HEK293 (cell line): Measurements from ENCODE around the gene KCNIP2.

Source experiments
- ATF2 ChIP-seq: fragments of 450-650 bp; formaldehyde crosslinking; IDR thresholded peaks from 2 replicates; pipeline ENCODE4 v1.5.1; 2016; ENCODE audit warnings: missing biosample characterization, missing genetic modification characterization, low read depth
- KLF1 ChIP-seq: fragments of 450-650 bp; formaldehyde crosslinking; IDR thresholded peaks from 2 replicates; pipeline ENCODE4 v1.5.1; 2016; ENCODE audit warnings: missing biosample characterization, missing genetic modification characterization
- KLF7 ChIP-seq: fragments of 450-650 bp; formaldehyde crosslinking; IDR thresholded peaks from 2 replicates; pipeline ENCODE4 v1.5.1; 2016; ENCODE audit warnings: missing biosample characterization, missing genetic modification characterization, borderline replicate concordance
- MYNN ChIP-seq: fragments of 450-650 bp; formaldehyde crosslinking; IDR thresholded peaks from 2 replicates; pipeline ENCODE4 v1.5.1; 2016; ENCODE audit warnings: missing biosample characterization, missing genetic modification characterization, borderline replicate concordance
- RBAK ChIP-seq: fragments of 450-650 bp; formaldehyde crosslinking; IDR thresholded peaks from 2 replicates; pipeline ENCODE4 v1.5.1; 2016; ENCODE audit warnings: missing biosample characterization, missing genetic modification characterization
- SCRT2 ChIP-seq: fragments of 450-650 bp; formaldehyde crosslinking; IDR thresholded peaks from 2 replicates; pipeline ENCODE4 v1.5.1; 2016; ENCODE audit warnings: missing biosample characterization, missing genetic modification characterization
- SP2 ChIP-seq: fragments of 450-650 bp; formaldehyde crosslinking; IDR thresholded peaks from 2 replicates; pipeline ENCODE4 v1.5.1; 2016; ENCODE audit warnings: missing biosample characterization, missing genetic modification characterization
- SP7 ChIP-seq: fragments of 450-650 bp; formaldehyde crosslinking; IDR thresholded peaks from 2 replicates; pipeline ENCODE4 v1.5.1; 2016; ENCODE audit warnings: missing biosample characterization, missing genetic modification characterization
- ZEB2 ChIP-seq: fragments of 450-650 bp; formaldehyde crosslinking; IDR thresholded peaks from 2 replicates; pipeline ENCODE4 v1.5.1; 2016; ENCODE audit warnings: missing biosample characterization, missing genetic modification characterization
- ZFP37 ChIP-seq: fragments of 450-650 bp; formaldehyde crosslinking; IDR thresholded peaks from 2 replicates; pipeline ENCODE4 v1.5.1; 2016; ENCODE audit warnings: missing biosample characterization, missing genetic modification characterization
- ZNF10 ChIP-seq: fragments of 450-650 bp; formaldehyde crosslinking; IDR thresholded peaks from 2 replicates; pipeline ENCODE4 v1.5.1; 2017; ENCODE audit warnings: missing biosample characterization, missing genetic modification characterization
- ZNF155 ChIP-seq: fragments of 450-650 bp; formaldehyde crosslinking; IDR thresholded peaks from 2 replicates; pipeline ENCODE4 v1.5.1; 2016; ENCODE audit warnings: missing biosample characterization, missing genetic modification characterization
- ZNF18 ChIP-seq: fragments of 450-650 bp; formaldehyde crosslinking; IDR thresholded peaks from 2 replicates; pipeline ENCODE4 v1.5.1; 2016; ENCODE audit warnings: missing biosample characterization, missing genetic modification characterization
- ZNF2 ChIP-seq: fragments of 450-650 bp; formaldehyde crosslinking; IDR thresholded peaks from 2 replicates; pipeline ENCODE4 v1.5.1; 2016; ENCODE audit warnings: missing biosample characterization, missing genetic modification characterization
- ZNF239 ChIP-seq: fragments of 450-650 bp; formaldehyde crosslinking; IDR thresholded peaks from 2 replicates; pipeline ENCODE4 v1.5.1; 2016; ENCODE audit warnings: missing biosample characterization, missing genetic modification characterization
- ZNF266 ChIP-seq: fragments of 450-650 bp; formaldehyde crosslinking; IDR thresholded peaks from 2 replicates; pipeline ENCODE4 v1.5.1; 2016; ENCODE audit warnings: missing biosample characterization, missing genetic modification characterization, low read depth
- ZNF394 ChIP-seq: fragments of 450-650 bp; formaldehyde crosslinking; IDR thresholded peaks from 2 replicates; pipeline ENCODE4 v1.5.1; 2016; ENCODE audit warnings: missing biosample characterization, missing genetic modification characterization, mild to moderate bottlenecking, moderate library complexity, borderline replicate concordance
- ZNF398 ChIP-seq: fragments of 450-650 bp; formaldehyde crosslinking; IDR thresholded peaks from 2 replicates; pipeline ENCODE4 v1.5.1; 2017; ENCODE audit warnings: missing biosample characterization, missing genetic modification characterization
- ZNF404 ChIP-seq: fragments of 450-650 bp; formaldehyde crosslinking; IDR thresholded peaks from 2 replicates; pipeline ENCODE4 v1.5.1; 2017; ENCODE audit warnings: missing biosample characterization, missing genetic modification characterization
- ZNF423 ChIP-seq: fragments of 450-650 bp; formaldehyde crosslinking; IDR thresholded peaks from 2 replicates; pipeline ENCODE4 v1.5.1; 2016; ENCODE audit warnings: missing biosample characterization, missing genetic modification characterization
- ZNF501 ChIP-seq: fragments of 450-650 bp; formaldehyde crosslinking; IDR thresholded peaks from 2 replicates; pipeline ENCODE4 v1.5.1; 2016; ENCODE audit warnings: missing biosample characterization, missing genetic modification characterization
- ZNF555 ChIP-seq: fragments of 450-650 bp; formaldehyde crosslinking; conservative IDR thresholded peaks from 2 replicates; pipeline ENCODE4 v1.5.1; 2017; ENCODE audit warnings: missing biosample characterization, mild to moderate bottlenecking, missing genetic modification characterization, inconsistent platforms
- ZNF561 ChIP-seq: fragments of 450-650 bp; IDR thresholded peaks from 2 replicates; pipeline ENCODE4 v1.5.1; 2018; ENCODE audit warnings: missing biosample characterization, missing genetic modification characterization, borderline replicate concordance
- ZNF658 ChIP-seq: fragments of 450-650 bp; formaldehyde crosslinking; IDR thresholded peaks from 2 replicates; pipeline ENCODE4; 2016; ENCODE audit warnings: missing biosample characterization, missing genetic modification characterization
- ZNF785 ChIP-seq: fragments of 450-650 bp; formaldehyde crosslinking; IDR thresholded peaks from 2 replicates; pipeline ENCODE4 v1.5.1; 2016; ENCODE audit warnings: missing biosample characterization, missing genetic modification characterization
- ZNF791 ChIP-seq: fragments of 450-650 bp; formaldehyde crosslinking; IDR thresholded peaks from 2 replicates; pipeline ENCODE4 v1.5.1; 2016; ENCODE audit warnings: missing biosample characterization, missing genetic modification characterization
- ZNF837 ChIP-seq: fragments of 450-650 bp; formaldehyde crosslinking; IDR thresholded peaks from 2 replicates; pipeline ENCODE4 v1.5.1; 2016; ENCODE audit warnings: missing biosample characterization, missing genetic modification characterization
- TF ChIP-seq, protein P1 (sequence below): fragments of 450-650 bp; formaldehyde crosslinking; IDR thresholded peaks from 2 replicates; pipeline ENCODE4 v1.5.1; 2016; ENCODE audit warnings: missing biosample characterization, missing genetic modification characterization
- TF ChIP-seq, protein P2 (sequence below): fragments of 450-650 bp; IDR thresholded peaks from 2 replicates; pipeline ENCODE4 v1.5.1; 2018; ENCODE audit warnings: missing biosample characterization, mild to moderate bottlenecking, missing genetic modification characterization

The KCNIP2 gene

GRCh38 chr10:101830322-101831168, 13.1 kb downstream of the KCNIP2 start (continued):
- TF ChIP-seq ZNF18 (tag by site-specific recombination) (peak; percentile 81), KLF1 (tag by site-specific recombination) (peak; percentile 100), ZEB2 (tag by site-specific recombination) (peak; percentile 91), ZNF423 (peak; percentile 47; the same call in 1 of the 2 replicates), ZNF398 (tag by site-specific recombination) (peak; percentile 92), KLF7 (tag by site-specific recombination) (peak; percentile 100), ZFP37 (tag by site-specific recombination) (peak; percentile 81), MYNN (peak; percentile 74; the same call in 1 of the 2 replicates), ZNF658 (tag by site-specific recombination) (peak; percentile 99), ZNF555 (tag by site-specific recombination) (no peak), ZNF785 (tag by site-specific recombination) (peak; percentile 100), ZNF394 (tag by site-specific recombination) (0 out of 2 replicates have a peak, but pooled peaks have one; percentile 43), ZNF239 (tag by site-specific recombination) (peak; percentile 62; the same call in 1 of the 2 replicates), RBAK (0 out of 2 replicates have a peak, but pooled peaks have one; percentile 47), ZNF155 (tag by site-specific recombination) (no peak), SP2 (tag by site-specific recombination) (peak; percentile 97), ZNF791 (tag by site-specific recombination) (0 out of 2 replicates have a peak, but pooled peaks have one; percentile 59), ZNF561 (no peak), ATF2 (tag by site-specific recombination) (0 out of 2 replicates have a peak, but pooled peaks have one; percentile 52), ZNF10 (tag by site-specific recombination) (no peak; the same call in 1 of the 2 replicates), ZNF404 (tag by site-specific recombination) (no peak), ZNF266 (tag by site-specific recombination) (no peak), SCRT2 (tag by site-specific recombination) (peak; percentile 73), ZNF2 (tag by site-specific recombination) (peak; percentile 99), ZNF501 (tag by site-specific recombination) (peak; percentile 98), SP7 (tag by site-specific recombination) (peak; percentile 99), ZNF837 (tag by site-specific recombination) (peak; percentile 84)
- TF ChIP-seq, protein P1, sequence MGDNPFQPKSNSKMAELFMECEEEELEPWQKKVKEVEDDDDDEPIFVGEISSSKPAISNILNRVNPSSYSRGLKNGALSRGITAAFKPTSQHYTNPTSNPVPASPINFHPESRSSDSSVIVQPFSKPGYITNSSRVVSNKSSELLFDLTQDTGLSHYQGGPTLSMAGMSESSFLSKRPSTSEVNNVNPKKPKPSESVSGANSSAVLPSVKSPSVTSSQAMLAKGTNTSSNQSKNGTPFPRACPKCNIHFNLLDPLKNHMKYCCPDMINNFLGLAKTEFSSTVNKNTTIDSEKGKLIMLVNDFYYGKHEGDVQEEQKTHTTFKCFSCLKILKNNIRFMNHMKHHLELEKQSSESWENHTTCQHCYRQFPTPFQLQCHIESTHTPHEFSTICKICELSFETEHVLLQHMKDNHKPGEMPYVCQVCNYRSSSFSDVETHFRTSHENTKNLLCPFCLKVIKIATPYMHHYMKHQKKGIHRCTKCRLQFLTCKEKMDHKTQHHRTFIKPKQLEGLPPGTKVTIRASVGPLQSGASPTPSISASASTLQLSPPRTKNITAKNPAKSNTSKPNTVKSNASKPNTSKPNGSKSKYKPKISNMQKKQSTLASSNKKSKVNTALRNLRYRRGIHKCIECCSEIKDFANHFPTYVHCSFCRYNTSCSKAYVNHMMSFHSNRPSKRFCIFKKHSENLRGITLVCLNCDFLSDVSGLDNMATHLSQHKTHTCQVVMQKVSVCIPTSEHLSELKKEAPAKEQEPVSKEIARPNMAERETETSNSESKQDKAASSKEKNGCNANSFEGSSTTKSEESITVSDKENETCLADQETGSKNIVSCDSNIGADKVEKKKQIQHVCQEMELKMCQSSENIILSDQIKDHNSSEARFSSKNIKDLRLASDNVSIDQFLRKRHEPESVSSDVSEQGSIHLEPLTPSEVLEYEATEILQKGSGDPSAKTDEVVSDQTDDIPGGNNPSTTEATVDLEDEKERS (tag by site-specific recombination): no peak
- TF ChIP-seq, protein P2, sequence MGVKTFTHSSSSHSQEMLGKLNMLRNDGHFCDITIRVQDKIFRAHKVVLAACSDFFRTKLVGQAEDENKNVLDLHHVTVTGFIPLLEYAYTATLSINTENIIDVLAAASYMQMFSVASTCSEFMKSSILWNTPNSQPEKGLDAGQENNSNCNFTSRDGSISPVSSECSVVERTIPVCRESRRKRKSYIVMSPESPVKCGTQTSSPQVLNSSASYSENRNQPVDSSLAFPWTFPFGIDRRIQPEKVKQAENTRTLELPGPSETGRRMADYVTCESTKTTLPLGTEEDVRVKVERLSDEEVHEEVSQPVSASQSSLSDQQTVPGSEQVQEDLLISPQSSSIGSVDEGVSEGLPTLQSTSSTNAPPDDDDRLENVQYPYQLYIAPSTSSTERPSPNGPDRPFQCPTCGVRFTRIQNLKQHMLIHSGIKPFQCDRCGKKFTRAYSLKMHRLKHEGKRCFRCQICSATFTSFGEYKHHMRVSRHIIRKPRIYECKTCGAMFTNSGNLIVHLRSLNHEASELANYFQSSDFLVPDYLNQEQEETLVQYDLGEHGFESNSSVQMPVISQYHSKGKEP (tag by site-specific recombination): no peak
